Measurements from ENCODE around the gene CRADD. TPM values are rescaled to one million over a fixed set of nuclear protein-coding genes. Genes with fewer than 3 reads are reported as not detected.

The CRADD gene
- total RNA-seq, 1 donor from 2014 or later = 9.1 TPM

DNA sequence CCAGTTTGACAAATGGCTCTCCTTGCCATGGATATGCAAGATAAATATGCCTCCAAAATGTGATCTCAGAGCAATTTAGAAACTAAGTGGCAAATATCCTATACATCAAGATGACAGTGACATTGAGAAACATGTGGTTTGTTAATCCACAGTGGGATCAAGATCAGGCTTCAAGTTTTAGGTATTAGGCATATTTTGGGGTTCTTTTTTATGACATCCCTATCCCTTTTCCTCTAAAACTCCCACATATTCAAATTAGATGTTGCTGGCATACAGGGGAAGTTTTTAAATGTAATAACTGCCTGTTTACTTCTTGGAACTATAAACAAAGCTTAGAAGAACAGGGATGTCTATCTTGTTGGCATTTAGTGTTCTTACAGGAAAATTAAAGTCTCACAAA lies 179.4 kb downstream of the CRADD start:
- Mint-ChIP-seq H3K4me3 (ENCODE audit: unreplicated experiment) (no peak overlapping the region), H3K27ac (ENCODE audit: unreplicated experiment) (no peak overlapping the region), H3K4me1 (ENCODE audit: low read depth) (no peaks in the 10 kb centered on the region), H3K36me3 (ENCODE audit: low read depth) (peaks cover 2% of the 10 kb centered on the region), H3K27me3 (ENCODE audit: low read depth) (no peaks in the 10 kb centered on the region), H3K9me3 (ENCODE audit: low read depth) (no peaks in the 10 kb centered on the region)
- no peak for DNase-seq (ENCODE audit: low spot score)
- TF ChIP-seq CTCF (IDR thresholded peaks at IDR 0.05) = no peak

DNA sequence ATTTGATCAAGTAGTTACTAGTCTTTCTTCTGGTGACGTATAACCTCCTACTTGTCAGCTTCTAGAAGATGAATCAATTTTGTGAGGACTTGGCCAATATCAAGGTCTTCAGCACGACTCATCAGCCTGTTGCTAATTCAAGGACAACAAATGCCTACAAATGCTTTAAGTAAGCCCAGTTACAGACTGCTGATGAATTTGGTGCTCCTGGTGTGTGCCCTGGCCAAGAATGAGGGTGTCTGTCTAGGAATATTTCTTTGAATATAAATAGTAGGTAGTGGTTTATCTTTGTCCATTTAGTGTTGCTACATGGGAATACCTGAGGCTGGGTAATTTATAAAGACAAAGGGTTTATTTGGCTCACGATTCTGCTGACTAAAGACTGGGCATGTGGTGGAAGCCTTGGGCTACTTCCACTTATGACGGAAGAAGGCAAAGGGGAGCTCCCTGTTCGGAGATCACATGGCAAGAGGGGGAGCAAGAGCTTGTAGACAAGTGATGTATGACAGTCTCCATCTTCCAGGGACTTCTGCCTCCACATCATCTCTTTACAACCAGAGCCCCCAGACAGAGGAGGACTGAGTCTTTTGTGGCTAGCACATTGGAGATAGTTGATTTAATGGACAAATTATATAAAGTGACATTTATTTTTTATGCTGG lies 180.2 kb downstream of the CRADD start:
- Mint-ChIP-seq H3K27ac (ENCODE audit: unreplicated experiment) (no peak overlapping the region), H3K4me1 (ENCODE audit: low read depth) (no peaks in the 10 kb centered on the region), H3K27me3 (ENCODE audit: low read depth) (no peaks in the 10 kb centered on the region), H3K36me3 (ENCODE audit: low read depth) (peaks cover 4% of the 10 kb centered on the region), H3K4me3 (ENCODE audit: unreplicated experiment) (no peak overlapping the region), H3K9me3 (ENCODE audit: low read depth) (no peaks in the 10 kb centered on the region)
- no peak for DNase-seq (ENCODE audit: low spot score)
- TF ChIP-seq CTCF (IDR thresholded peaks at IDR 0.05) = no peak

- no peak for DNase-seq (ENCODE audit: low spot score)
- H3K27ac Mint-ChIP-seq (ENCODE audit: unreplicated experiment) = no peak overlapping the region
- peaks cover 4% of the 10 kb centered on the region for H3K36me3 Mint-ChIP-seq (ENCODE audit: low read depth)
- H3K4me3 Mint-ChIP-seq (ENCODE audit: unreplicated experiment) = no peak overlapping the region
- no peak for TF ChIP-seq CTCF (IDR thresholded peaks at IDR 0.05)
- H3K27me3 Mint-ChIP-seq (ENCODE audit: low read depth) = no peaks in the 10 kb centered on the region
- no peaks in the 10 kb centered on the region for H3K4me1 Mint-ChIP-seq (ENCODE audit: low read depth)
- no peaks in the 10 kb centered on the region for H3K9me3 Mint-ChIP-seq (ENCODE audit: low read depth)
Measured at GRCh38 chr12:93857991-93858447, 180.8 kb downstream of the CRADD start.

DNA sequence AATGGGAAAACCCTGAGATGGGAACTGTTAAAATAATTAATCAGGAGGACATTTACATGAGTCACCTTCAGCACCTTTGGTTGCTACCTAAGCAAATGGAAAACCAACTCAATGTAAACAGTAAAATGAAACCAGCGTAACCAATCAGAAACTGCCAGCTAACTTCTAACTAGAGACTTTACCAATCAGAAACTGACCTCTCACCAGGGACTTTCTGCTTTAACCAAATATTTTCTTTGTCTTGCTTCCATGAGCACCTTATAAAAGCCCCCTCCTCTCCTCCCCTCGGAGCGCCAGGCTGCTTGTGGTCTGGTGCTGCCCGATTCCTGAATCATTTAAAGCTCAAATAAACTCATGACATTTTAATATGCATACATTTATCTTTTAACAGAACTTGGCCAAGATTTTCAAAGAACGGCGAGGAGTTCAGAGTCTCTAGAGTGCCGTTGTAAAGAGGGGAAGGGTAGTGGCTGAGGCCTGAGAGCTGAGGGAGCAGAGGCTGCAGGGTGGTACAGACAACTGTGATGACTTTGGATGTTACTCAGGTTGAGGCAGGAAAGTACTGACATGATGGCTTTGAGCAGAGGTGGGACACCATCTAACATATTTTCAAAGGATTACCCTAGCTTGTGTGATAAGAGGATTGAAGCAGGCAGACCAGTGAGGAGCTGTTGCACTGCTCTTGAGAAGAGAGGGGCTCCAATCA lies 183.6 kb downstream of the CRADD start:
- Mint-ChIP-seq H3K27me3 (ENCODE audit: low read depth) (no peaks in the 10 kb centered on the region), H3K27ac (ENCODE audit: unreplicated experiment) (no peak overlapping the region), H3K4me3 (ENCODE audit: unreplicated experiment) (no peak overlapping the region), H3K9me3 (ENCODE audit: low read depth) (peaks cover 7% of the 10 kb centered on the region), H3K36me3 (ENCODE audit: low read depth) (peaks cover 6% of the 10 kb centered on the region), H3K4me1 (ENCODE audit: low read depth) (no peaks in the 10 kb centered on the region)
- TF ChIP-seq CTCF (IDR thresholded peaks at IDR 0.05) = no peak
- DNase-seq (ENCODE audit: low spot score) = no peak

DNA sequence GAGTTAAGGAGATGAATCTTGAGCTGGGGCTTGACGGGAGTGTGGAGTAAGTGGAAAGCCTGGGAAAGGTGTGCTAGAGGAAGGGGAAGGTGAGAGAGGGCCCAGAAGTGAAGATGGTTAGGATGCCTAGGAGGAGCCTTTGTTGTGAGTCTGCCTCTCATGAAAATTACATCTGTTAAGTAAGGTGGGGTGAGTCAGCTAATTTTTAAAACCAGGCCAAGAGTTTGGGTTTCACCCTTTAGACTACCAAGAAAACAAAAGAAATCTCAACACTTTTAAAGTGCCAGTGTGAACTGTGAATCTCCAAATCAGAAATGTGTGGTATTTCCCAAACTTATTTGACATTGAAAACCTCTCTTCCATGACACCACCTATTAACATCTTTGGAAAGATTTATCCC lies 185.2 kb downstream of the CRADD start:
- no peak overlapping the region for H3K27ac Mint-ChIP-seq (ENCODE audit: unreplicated experiment)
- no peaks in the 10 kb centered on the region for H3K27me3 Mint-ChIP-seq (ENCODE audit: low read depth)
- no peak overlapping the region for H3K4me3 Mint-ChIP-seq (ENCODE audit: unreplicated experiment)
- no peak for DNase-seq (ENCODE audit: low spot score)
- peaks cover 19% of the 10 kb centered on the region for H3K9me3 Mint-ChIP-seq (ENCODE audit: low read depth)
- peaks cover 16% of the 10 kb centered on the region for H3K36me3 Mint-ChIP-seq (ENCODE audit: low read depth)
- TF ChIP-seq CTCF (IDR thresholded peaks at IDR 0.05) = no peak
- H3K4me1 Mint-ChIP-seq (ENCODE audit: low read depth) = no peaks in the 10 kb centered on the region

Measured in chondrocyte (in vitro differentiated cells).